ENCODE measurements around the gene ELAVL2.

ELAVL2 gene

DNA sequence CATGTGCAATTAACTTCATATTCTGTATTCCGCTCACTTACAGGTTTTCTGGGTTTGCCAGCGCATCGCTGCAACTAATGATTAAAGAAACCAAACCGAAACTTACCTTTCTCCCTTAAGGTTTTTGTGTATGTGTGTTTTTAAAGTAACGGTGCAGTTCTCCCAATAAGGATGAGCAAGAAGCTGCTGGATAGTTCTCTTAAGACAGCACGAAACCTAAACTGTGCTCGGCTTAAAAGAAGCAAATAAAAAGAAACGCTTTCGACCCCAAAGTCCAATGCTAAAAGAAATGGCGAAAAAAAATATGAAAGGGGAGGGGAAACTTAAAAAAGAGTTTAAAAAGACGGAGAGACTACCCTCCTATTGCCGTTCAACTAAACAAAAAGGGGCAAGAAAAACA lies 340 bp downstream of the ELAVL2 start:
- peak overlapping the region; percentile 62 for H3K27ac ChIP-seq
- TF ChIP-seq ZFX (IDR thresholded peaks at IDR 0.05; ENCODE audit: borderline replicate concordance) = no peak
- TF ChIP-seq, protein P1, sequence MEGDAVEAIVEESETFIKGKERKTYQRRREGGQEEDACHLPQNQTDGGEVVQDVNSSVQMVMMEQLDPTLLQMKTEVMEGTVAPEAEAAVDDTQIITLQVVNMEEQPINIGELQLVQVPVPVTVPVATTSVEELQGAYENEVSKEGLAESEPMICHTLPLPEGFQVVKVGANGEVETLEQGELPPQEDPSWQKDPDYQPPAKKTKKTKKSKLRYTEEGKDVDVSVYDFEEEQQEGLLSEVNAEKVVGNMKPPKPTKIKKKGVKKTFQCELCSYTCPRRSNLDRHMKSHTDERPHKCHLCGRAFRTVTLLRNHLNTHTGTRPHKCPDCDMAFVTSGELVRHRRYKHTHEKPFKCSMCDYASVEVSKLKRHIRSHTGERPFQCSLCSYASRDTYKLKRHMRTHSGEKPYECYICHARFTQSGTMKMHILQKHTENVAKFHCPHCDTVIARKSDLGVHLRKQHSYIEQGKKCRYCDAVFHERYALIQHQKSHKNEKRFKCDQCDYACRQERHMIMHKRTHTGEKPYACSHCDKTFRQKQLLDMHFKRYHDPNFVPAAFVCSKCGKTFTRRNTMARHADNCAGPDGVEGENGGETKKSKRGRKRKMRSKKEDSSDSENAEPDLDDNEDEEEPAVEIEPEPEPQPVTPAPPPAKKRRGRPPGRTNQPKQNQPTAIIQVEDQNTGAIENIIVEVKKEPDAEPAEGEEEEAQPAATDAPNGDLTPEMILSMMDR (IDR thresholded peaks at IDR 0.05) = no peak

DNA sequence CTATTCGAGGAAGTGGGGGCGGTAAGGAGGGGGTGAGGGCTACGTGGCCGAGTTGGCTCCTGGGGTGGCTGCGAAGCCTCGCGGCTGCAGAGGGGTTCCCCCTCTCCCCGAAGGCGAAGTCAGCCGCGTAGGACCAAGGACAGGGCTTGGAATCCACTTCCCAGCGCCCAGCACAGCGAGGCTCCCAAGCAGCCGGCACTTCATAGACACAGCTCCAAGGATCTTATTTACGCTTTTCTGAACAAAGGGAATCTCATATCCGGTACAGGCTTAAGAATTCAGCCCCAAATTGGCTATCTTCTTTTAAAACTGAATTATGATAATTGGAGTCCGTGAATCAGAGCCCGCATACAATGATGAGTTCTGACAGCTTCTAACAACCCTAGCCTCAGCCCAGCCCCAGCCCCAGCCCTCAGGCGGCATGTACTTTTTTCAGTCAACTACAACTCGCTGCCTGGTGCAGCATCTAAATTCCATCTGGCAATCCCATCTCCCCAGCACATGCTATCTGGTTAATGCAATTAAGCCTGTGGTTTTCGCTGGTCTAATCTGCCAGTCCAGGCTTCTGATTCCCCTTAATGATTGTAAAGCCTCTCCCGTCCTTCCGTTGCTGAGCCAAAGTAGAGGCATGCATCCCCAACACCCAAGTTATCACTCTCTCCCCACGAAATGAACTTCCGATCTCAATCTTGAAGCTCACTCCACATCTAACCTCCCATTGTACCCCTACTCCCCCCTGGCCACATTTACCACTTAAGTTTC lies 1.0 kb downstream of the ELAVL2 start:
- TF ChIP-seq, protein P1 (IDR thresholded peaks at IDR 0.05) = no peak
- no peak for TF ChIP-seq ZFX (IDR thresholded peaks at IDR 0.05; ENCODE audit: borderline replicate concordance)
- H3K27ac ChIP-seq = peak overlapping the region; percentile 62; the same call in 1 of the 2 replicates

DNA sequence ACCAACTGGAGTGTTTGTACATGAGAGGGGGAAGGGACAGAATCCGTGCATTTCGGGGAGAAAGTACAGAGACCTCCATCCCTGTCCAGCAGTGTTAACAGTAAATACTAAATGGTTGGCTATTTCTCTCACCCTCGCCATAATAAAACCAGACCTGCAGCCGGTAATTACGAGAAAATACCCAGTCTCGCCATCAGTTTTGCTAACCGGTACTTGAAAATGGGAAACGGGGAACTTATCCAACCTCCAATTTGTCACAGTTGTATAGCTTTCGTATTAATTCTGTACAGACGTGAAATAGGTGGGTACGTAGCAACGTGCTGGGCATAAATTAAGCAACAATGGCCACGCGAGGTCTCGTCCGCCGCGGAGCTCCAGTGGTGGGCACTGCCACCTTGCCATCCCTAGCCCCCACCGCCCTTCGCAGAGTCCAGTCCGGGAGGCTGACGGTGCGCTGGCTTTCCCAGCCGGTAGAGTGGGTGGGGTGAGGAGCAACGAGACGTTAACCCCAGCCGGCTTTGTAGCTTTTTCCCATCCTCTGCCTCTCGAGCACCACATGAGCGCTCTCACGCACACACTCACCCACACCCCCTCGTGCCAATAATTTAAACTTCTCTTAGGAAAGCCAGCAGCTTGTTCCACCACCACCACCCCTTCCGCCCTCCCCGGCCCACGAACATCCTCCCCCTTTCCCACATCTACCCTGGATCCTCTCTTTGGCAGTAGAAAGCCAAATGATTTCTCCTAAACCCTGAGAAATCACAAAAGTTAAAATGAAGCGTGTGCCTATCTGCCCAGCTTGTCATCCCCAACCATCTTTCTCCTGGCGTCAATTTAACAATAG lies 1.8 kb downstream of the ELAVL2 start:
- H3K27ac ChIP-seq = no peak overlapping the region
- TF ChIP-seq, protein P1 (IDR thresholded peaks at IDR 0.05) = no peak
- TF ChIP-seq ZFX (IDR thresholded peaks at IDR 0.05; ENCODE audit: borderline replicate concordance) = no peak

DNA sequence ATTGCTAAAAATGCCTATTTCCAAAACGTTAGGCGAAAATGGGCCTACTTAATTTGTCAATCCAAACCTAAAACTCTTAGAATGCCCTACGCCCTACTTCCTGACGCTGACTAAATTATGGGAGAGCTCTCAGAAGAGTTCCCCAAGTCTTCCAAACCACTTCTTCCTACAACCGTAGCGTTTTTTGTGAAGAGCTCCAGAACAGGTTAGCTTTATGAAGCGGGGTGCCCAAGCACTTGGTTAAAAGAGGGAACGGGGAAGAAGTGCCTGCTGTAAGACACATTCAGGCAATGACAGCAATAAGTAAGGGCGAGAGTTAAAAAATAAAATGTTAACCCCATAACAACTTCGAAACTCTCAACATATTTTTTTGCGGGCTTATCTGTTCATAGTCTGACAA lies 2.8 kb downstream of the ELAVL2 start:
- TF ChIP-seq, protein P1 (IDR thresholded peaks at IDR 0.05) = no peak
- no peak for TF ChIP-seq ZFX (IDR thresholded peaks at IDR 0.05; ENCODE audit: borderline replicate concordance)
- H3K27ac ChIP-seq = no peak overlapping the region

DNA sequence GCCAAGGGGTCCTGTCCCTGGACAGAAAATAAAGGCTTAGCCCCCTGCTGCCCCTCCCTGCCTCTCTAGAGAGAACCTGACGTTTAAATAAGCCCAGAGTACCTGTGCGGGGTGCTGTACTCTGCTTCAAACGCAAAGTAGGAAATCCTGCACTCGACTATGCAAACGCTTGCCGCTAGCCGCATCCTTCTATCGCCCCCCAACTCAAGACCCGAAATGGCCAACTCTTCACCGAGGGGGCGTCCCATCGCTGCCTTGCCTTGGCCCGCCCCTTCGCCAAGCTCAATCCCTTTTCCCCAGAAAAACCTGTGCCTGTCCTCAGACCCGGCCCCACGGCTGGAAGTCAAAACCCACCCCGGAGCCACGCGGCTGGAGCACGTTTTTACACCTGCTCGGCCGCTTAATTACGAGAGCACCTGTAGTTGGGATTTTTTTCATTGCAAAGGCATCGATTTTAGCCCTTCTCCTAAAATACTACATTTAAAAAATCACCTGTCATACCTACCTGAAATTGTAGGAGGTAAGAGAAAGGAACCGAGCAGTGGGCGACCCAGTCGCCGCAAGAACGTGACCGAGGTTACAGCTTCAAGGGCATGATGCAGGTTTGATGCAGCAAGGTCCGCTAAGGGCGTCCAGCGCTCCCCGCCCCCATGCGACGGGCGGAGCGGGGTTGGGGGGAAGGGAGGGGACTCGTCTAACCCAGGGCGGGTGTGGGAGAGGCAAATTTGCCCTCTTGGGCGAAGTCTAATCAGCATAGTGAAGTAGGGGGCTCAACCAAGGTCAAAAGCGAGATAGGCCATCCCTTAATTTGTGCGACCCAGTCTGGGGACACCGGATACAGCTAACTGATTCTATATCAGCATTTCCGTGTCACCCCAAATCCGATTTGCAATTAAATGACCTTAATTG lies 3.5 kb downstream of the ELAVL2 start:
- no peak overlapping the region for H3K27ac ChIP-seq
- TF ChIP-seq, protein P1 (IDR thresholded peaks at IDR 0.05) = no peak
- no peak for TF ChIP-seq ZFX (IDR thresholded peaks at IDR 0.05; ENCODE audit: borderline replicate concordance)

DNA sequence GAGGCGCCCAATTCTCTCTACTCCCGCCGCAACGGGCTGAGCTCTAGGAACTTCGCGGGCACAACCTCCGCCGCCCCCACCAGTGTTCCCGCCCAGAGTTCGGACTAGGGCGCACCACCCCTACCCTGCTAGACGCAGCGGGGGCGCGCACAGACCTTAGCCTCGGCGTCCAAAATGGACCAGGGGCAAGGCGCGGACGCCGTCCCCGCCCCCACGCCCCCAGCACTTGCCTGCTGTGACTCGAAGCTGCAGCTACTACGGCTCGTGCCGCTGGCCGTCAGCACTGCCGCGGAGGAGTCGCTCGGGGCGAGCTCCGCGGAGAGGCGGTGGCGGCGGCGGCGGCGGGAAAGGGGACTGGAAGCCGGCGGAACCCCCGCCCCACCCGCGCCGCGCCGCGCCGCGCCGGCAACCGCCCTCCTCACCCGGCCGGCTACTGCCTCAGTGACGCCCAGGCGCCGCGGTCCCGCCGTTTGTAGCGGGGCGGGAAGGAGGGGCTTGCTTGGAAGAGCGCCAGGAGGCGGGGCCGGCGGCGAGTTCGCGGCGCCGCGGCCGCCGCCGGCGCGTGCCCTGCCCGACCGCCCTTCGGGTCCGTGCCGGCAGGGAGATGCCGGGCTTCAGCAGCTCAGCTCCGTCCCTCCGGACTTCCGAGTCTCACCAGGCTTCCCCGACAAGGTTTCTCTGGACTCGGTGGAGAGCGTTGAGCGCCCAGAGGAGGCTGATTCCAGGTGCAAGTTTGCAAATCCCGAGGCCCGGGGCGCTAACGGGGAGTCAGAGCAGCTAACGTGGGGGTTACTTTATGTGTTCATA lies 4.5 kb downstream of the ELAVL2 start:
- H3K27ac ChIP-seq = peak overlapping the region; percentile 39
- TF ChIP-seq, protein P1 (IDR thresholded peaks at IDR 0.05) = no peak
- no peak for TF ChIP-seq ZFX (IDR thresholded peaks at IDR 0.05; ENCODE audit: borderline replicate concordance)

All from 22Rv1 (cell line).